HepG2 (cell line): Measurements from ENCODE around the gene PXDC1. TPM values are rescaled to one million over a fixed set of nuclear protein-coding genes. Genes with fewer than 3 reads are reported as not detected.

Source experiments
- ARNTL ChIP-seq: sonication (generic); formaldehyde crosslinking; IDR thresholded peaks from 2 replicates; pipeline ENCODE4 v1.4.0; 2020; ENCODE audit warnings: mild to moderate bottlenecking, missing genetic modification reagents
- ATF2 ChIP-seq: sonication (generic); formaldehyde crosslinking; IDR thresholded peaks from 2 replicates; pipeline ENCODE4 v1.4.0; 2020; ENCODE audit warnings: missing genetic modification reagents
- BHLHE40 ChIP-seq: IDR thresholded peaks from 2 replicates; pipeline ENCODE4 v1.6.1; 2011; ENCODE audit warnings: low read length, improper control_type of control experiment
- ELF3 ChIP-seq: IDR thresholded peaks from 2 replicates; pipeline ENCODE4 v1.6.1; 2016; ENCODE audit warnings: missing genetic modification reagents, missing compliant biosample characterization
- FOXO1 ChIP-seq: sonication (generic); formaldehyde crosslinking; IDR thresholded peaks from 2 replicates; pipeline ENCODE4 v1.4.0; 2020; ENCODE audit warnings: missing genetic modification reagents
- HDAC2 ChIP-seq: sonication (generic); formaldehyde crosslinking; IDR thresholded peaks from 2 replicates; pipeline ENCODE4 v1.4.0; 2020; ENCODE audit warnings: missing genetic modification reagents
- KLF11 ChIP-seq: IDR thresholded peaks from 2 replicates; pipeline ENCODE4 v1.6.1; 2016; ENCODE audit warnings: missing compliant biosample characterization
- MXD1 ChIP-seq: sonication (generic); formaldehyde crosslinking; IDR thresholded peaks from 2 replicates; pipeline ENCODE4 v1.4.0; 2020; ENCODE audit warnings: mild to moderate bottlenecking, missing genetic modification reagents
- PHF5A ChIP-seq: IDR thresholded peaks from one replicate; pipeline ENCODE4 v1.6.1; 2018; ENCODE audit warnings: low read depth, missing genetic modification reagents; ENCODE audit not compliant: unreplicated experiment
- RFX5 ChIP-seq: IDR thresholded peaks from 2 replicates; pipeline ENCODE4 v1.6.1; 2011; ENCODE audit warnings: low read depth, low read length, improper control_type of control experiment
- RXRA ChIP-seq: sonication (generic); formaldehyde crosslinking; IDR thresholded peaks from 2 replicates; pipeline ENCODE4 v1.5.1; 2020; ENCODE audit warnings: missing genetic modification reagents
- SOX13 ChIP-seq, 3 experiments: fragments of 450-650 bp in 1 of 3; sonication (generic) in 1 of 3; formaldehyde crosslinking in 1 of 3; IDR thresholded peaks in 2 of 3; conservative IDR thresholded peaks in 1 of 3; 2 replicates each; pipeline versions ENCODE4 v1.5.0 to v1.6.1; 2016 to 2020; ENCODE audit warnings: antibody characterized with exemption in 1 of 3, mild to moderate bottlenecking in 1 of 3, missing compliant biosample characterization in 1 of 3, missing genetic modification reagents in 1 of 3, moderate library complexity in 1 of 3
- TBX2 ChIP-seq: sonication (generic); formaldehyde crosslinking; IDR thresholded peaks from 2 replicates; pipeline ENCODE4 v1.5.0; 2020; ENCODE audit warnings: missing genetic modification reagents, mild to moderate bottlenecking, borderline replicate concordance
- ZC3H13 ChIP-seq: sonication (generic); formaldehyde crosslinking; IDR thresholded peaks from 2 replicates; pipeline ENCODE4 v1.8.1; 2023; ENCODE audit warnings: mild to moderate bottlenecking, missing genetic modification reagents, moderate library complexity
- ZFY ChIP-seq: sonication (generic); formaldehyde crosslinking; IDR thresholded peaks from 2 replicates; pipeline ENCODE4 v1.4.0; 2020; ENCODE audit warnings: missing genetic modification reagents
- ZNF121 ChIP-seq: sonication (generic); formaldehyde crosslinking; IDR thresholded peaks from 2 replicates; pipeline ENCODE4 v1.5.0; 2020; ENCODE audit warnings: mild to moderate bottlenecking, missing genetic modification reagents
- ZNF614 ChIP-seq: IDR thresholded peaks from 2 replicates; pipeline ENCODE4 v1.6.1; 2018; ENCODE audit warnings: missing biosample characterization, missing genetic modification reagents, inconsistent platforms, borderline replicate concordance
- ZNF678 ChIP-seq: sonication (generic); formaldehyde crosslinking; IDR thresholded peaks from 2 replicates; pipeline ENCODE4 v1.4.0; 2020; ENCODE audit warnings: mild to moderate bottlenecking, missing genetic modification reagents
- ZNF788 ChIP-seq: sonication (generic); formaldehyde crosslinking; IDR thresholded peaks from 2 replicates; pipeline ENCODE4 v1.5.0; 2020; ENCODE audit warnings: mild to moderate bottlenecking, missing genetic modification reagents, borderline replicate concordance
- polyA plus RNA-seq, 8 experiments: library from polyadenylated mRNA; depleted of rRNA in 3 of 8; stranded (reverse) in 7 of 8; unstranded in 1 of 8; fragments of >200 nt; fragmentation: Illumina TruSeq in 4 of 8; extraction: Trizol in 4 of 8; gene quantifications; 2 replicates each; pipeline versions ENCODE4 v1.2.1 to v1.2.3, GENCODE V29; 2011 to 2016; ENCODE audit warnings: low read depth in 4 of 8, missing spikeins in 1 of 8, mixed read lengths in 1 of 8; ENCODE audit not compliant: insufficient read depth in 1 of 8
- total RNA-seq, 5 experiments: library from RNA; depleted of rRNA; stranded (reverse); fragments of >200 nt; fragmentation: Illumina TruSeq; extraction: Trizol; gene quantifications; 2 replicates each; pipeline ENCODE4 v1.2.3, GENCODE V29; 2016; ENCODE audit warnings: low read depth in 1 of 5
- TF ChIP-seq, protein P1 (sequence below): IDR thresholded peaks from 2 replicates; pipeline ENCODE4 v1.6.1; 2016; ENCODE audit warnings: missing compliant biosample characterization, missing genetic modification reagents, borderline replicate concordance
- TF ChIP-seq, protein P2 (sequence below): sonication (generic); formaldehyde crosslinking; IDR thresholded peaks from 2 replicates; pipeline ENCODE4 v1.4.0; 2020; ENCODE audit warnings: missing genetic modification reagents
- TF ChIP-seq, protein P3 (sequence below): sonication (generic); formaldehyde crosslinking; IDR thresholded peaks from 2 replicates; pipeline ENCODE4 v1.5.0; 2020; ENCODE audit warnings: mild to moderate bottlenecking, missing genetic modification reagents

Gene PXDC1
- total and polyA plus RNA-seq, 2 of the 13 experiments (the other 11 are each of a cell fraction or from before 2014, with no cell fraction given), result 32.4 to 34.7 TPM

DNA sequence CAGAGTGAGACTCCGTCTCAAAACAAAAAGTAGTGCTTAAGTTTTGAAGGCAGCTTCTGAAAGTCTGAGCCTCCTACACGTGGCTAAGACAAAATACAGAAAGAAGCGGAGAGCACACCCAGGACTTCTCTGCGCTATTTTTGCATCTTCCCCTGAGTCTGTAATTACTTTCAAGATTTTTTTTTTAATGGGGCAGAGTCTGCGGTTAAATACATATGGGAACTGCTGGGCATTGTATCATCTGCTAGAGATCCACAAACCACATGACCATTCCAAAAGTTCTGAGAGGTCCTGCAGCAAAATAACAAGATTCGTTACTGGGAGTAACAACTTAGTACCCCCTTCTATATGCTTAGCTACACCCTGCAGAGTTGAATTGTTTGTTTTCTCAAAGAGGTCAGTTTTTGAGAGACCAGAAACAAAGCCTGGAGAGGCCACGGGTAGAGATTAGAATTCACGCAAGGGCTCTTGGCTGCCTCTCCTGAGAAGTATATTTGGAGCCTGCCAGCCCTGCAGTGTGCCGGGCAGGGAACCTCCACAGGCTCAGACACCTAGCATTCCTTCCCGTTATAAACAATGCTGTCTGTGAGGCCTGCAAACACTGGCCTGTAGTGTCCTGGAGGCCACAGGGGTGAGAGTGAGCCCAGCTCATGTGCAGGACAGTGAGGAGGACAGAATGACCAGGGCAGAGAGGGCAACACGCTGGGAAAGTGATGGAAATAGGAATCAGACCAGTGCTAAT is 49.5 kb upstream of the PXDC1 start (continued):
- TF ChIP-seq ZC3H13 (CRISPR knock-in tag) (no peak), ATF2 (no peak), ZNF678 (CRISPR knock-in tag) (no peak), RFX5 (no peak), ZNF614 (CRISPR knock-in tag) (no peak), PHF5A (CRISPR knock-in tag) (no peak), BHLHE40 (no peak), ELF3 (CRISPR knock-in tag) (0 out of 2 replicates have a peak, but pooled peaks have one; percentile 18), FOXO1 (0 out of 2 replicates have a peak, but pooled peaks have one; percentile 15), RXRA (CRISPR knock-in tag) (peak; percentile 21; the same call in 1 of the 2 replicates), KLF11 (CRISPR knock-in tag) (no peak), ZFY (CRISPR knock-in tag) (peak; percentile 24; the same call in 1 of the 2 replicates), ARNTL (no peak), SOX13 (IDR thresholded peaks at IDR 0.05) (no peak), SOX13 (CRISPR knock-in tag; conservative IDR thresholded peaks at IDR 0.05 in 1 of 2, IDR thresholded peaks at IDR 0.05 in 1 of 2) (peak in 1 of 2 experiments; percentile 65; a peak in 1 of 4 replicates), MXD1 (CRISPR knock-in tag) (no peak), TBX2 (peak; percentile 39; the same call in 1 of the 2 replicates), ZNF788 (CRISPR knock-in tag) (no peak), HDAC2 (CRISPR knock-in tag) (peak; percentile 31; the same call in 1 of the 2 replicates), ZNF121 (0 out of 2 replicates have a peak, but pooled peaks have one; percentile 13)
- TF ChIP-seq, protein P1, sequence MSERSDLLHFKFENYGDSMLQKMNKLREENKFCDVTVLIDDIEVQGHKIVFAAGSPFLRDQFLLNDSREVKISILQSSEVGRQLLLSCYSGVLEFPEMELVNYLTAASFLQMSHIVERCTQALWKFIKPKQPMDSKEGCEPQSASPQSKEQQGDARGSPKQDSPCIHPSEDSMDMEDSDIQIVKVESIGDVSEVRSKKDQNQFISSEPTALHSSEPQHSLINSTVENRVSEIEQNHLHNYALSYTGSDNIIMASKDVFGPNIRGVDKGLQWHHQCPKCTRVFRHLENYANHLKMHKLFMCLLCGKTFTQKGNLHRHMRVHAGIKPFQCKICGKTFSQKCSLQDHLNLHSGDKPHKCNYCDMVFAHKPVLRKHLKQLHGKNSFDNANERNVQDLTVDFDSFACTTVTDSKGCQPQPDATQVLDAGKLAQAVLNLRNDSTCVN (CRISPR knock-in tag), result 0 out of 2 replicates have a peak, but pooled peaks have one; percentile 40
- TF ChIP-seq, protein P2, sequence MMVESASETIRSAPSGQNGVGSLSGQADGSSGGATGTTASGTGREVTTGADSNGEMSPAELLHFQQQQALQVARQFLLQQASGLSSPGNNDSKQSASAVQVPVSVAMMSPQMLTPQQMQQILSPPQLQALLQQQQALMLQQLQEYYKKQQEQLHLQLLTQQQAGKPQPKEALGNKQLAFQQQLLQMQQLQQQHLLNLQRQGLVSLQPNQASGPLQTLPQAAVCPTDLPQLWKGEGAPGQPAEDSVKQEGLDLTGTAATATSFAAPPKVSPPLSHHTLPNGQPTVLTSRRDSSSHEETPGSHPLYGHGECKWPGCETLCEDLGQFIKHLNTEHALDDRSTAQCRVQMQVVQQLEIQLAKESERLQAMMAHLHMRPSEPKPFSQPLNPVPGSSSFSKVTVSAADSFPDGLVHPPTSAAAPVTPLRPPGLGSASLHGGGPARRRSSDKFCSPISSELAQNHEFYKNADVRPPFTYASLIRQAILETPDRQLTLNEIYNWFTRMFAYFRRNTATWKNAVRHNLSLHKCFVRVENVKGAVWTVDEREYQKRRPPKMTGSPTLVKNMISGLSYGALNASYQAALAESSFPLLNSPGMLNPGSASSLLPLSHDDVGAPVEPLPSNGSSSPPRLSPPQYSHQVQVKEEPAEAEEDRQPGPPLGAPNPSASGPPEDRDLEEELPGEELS (CRISPR knock-in tag), result 0 out of 2 replicates have a peak, but pooled peaks have one; percentile 17
- TF ChIP-seq, protein P3, sequence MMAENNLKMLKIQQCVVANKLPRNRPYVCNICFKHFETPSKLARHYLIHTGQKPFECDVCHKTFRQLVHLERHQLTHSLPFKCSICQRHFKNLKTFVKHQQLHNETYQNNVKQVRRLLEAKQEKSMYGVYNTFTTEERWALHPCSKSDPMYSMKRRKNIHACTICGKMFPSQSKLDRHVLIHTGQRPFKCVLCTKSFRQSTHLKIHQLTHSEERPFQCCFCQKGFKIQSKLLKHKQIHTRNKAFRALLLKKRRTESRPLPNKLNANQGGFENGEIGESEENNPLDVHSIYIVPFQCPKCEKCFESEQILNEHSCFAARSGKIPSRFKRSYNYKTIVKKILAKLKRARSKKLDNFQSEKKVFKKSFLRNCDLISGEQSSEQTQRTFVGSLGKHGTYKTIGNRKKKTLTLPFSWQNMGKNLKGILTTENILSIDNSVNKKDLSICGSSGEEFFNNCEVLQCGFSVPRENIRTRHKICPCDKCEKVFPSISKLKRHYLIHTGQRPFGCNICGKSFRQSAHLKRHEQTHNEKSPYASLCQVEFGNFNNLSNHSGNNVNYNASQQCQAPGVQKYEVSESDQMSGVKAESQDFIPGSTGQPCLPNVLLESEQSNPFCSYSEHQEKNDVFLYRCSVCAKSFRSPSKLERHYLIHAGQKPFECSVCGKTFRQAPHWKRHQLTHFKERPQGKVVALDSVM (CRISPR knock-in tag), result 0 out of 2 replicates have a peak, but pooled peaks have one; percentile 13
